ENCODE results near the gene SUCLG2. TPM values are rescaled to one million over a fixed set of nuclear protein-coding genes. Genes with fewer than 3 reads are reported as not detected.

Gene SUCLG2
- total RNA-seq, 1 donor from 2014 or later = 47.1 TPM

- DNase-seq (ENCODE audit: low spot score) = no peak
These were observed 193.4 kb downstream of the SUCLG2 start for GRCh38 chr3:67460841-67461510.

DNA sequence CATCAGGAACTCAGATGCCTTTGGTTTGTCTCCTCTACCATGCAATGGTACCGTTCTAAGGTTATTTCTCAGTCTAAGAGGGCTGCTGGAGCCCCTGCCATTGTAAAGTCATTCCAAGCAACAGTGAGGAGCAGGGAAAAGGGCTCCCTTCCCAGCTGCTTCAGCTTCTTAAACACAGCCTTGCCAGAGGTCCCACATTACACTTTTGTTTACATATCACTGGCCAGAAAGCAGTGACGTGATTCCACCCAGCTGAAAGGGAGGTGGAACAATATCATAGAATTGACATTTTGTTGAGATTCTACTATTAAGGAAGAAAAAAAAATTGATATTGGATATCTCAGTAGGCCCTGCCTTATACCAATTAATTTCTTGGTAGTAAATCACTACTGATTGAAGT lies 194.6 kb downstream of the SUCLG2 start:
- no peak for DNase-seq (ENCODE audit: low spot score)

DNA sequence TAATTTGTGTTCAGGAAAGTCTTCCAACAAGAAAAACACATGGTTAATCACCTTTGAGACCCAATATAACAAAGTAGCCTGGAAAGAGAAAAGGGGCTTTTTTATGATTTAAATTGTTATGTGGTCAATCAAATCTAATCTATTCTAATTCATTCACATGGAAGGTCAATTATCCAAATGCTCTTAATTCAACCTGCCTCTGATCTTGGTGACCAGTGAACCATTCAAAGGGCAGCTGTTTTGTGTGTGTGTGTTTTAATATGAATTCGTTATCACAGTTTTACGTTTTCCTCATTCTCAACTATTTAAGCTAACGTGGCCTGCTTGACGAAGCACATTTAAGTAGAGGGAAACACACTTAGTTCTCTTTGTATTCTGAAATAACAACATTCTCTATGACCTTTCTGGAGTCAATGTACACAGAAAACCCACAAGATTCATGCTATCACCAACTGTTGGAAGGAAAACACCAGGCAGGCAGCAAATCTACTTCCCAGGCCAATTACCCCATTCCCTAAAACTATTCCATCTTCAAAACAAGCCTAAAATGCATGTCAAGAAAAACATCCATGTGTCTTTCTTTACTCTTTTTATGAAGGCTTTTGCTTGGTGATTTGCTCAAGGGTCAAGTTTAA lies 195.4 kb downstream of the SUCLG2 start:
- no peak for DNase-seq (ENCODE audit: low spot score)

DNA sequence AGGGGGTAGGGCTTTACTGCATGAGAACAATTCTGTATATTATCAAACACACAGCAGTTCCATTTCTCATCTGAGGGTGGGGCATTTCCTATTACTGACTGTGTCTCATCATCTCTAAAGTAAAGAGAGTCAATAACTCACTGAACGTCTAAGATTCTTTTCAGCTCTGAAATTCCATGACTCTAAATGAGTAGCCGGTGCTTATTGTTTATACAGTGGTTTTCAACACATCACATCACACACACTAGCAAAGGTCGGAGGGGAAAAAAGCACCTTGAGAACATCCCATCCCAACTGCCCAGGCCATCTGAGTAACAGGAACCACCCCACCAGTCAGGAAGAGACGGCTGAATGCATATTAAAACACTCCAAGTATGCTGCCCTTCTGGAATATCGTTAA lies 196.0 kb downstream of the SUCLG2 start:
- DNase-seq (ENCODE audit: low spot score) = no peak

GRCh38 chr3:67453628-67454027 lies 200.8 kb downstream of the SUCLG2 start:
- DNase-seq (ENCODE audit: low spot score) = no peak

DNA sequence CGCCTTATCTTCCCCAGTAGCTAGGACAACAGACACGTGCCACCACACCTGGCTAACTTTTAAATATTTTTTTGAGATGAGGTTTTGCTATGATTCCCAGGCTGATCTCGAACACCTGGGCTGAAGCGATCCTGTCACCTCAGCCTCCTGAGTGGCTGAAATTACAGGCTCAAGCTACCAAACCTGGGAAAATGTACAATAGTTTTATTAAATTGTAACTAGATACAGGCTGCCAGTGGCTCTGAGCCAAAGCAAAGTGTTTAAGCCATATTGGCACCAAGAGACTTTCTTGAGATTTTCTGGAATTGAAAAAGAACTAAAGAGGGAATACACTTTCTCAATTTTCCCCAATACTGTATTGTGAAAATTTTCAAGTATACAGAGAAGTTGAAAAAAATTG lies 204.3 kb downstream of the SUCLG2 start:
- DNase-seq (ENCODE audit: low spot score) = no peak

- DNase-seq (ENCODE audit: low spot score) = no peak
These were observed 207.0 kb downstream of the SUCLG2 start for GRCh38 chr3:67447393-67447792.

DNA sequence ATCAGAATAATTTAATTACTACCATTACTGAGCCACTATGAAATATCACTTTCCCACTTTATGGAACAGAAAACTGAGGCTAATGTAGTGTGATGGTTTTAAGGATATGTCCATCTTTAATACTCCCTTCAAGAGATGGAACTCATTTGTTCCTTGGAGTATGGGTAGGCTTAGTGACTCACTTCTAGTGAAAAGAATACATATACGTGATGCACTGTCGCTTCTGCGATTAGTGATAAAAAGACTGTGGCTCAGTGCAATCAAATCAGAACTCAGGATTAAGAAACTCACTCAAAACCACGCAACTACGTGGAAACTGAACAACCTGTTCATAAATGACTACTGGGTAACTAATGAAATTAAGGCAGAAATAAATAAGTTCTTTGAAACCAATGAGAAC lies 216.6 kb downstream of the SUCLG2 start:
- no peak for DNase-seq (ENCODE audit: low spot score)

GRCh38 chr3:67437090-67437489 lies 217.3 kb downstream of the SUCLG2 start:
- DNase-seq (ENCODE audit: low spot score) = no peak

- no peak for DNase-seq (ENCODE audit: low spot score)
These were observed 221.3 kb downstream of the SUCLG2 start for GRCh38 chr3:67433109-67433508.

- no peak for DNase-seq (ENCODE audit: low spot score)
These were observed 222.5 kb downstream of the SUCLG2 start for GRCh38 chr3:67431887-67432286.

DNA sequence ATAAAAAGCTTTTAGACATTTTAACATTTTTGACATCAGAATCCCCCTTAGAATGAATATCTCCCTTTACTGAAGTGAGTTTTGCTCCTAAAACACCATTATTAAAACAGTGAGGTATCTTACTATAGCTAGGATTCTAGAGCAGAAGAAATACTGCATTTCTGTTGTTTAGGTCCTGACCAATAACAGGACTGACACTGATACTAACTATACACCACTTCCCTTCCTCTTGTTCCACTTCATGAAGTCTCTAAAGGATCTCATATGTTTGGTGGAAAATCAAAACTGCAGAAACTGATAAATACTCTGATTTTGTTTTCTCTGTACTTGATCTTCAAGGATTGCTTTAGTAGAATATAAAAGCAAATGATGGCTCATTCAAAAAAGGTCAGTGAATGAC lies 230.7 kb downstream of the SUCLG2 start:
- no peak for DNase-seq (ENCODE audit: low spot score)

DNA sequence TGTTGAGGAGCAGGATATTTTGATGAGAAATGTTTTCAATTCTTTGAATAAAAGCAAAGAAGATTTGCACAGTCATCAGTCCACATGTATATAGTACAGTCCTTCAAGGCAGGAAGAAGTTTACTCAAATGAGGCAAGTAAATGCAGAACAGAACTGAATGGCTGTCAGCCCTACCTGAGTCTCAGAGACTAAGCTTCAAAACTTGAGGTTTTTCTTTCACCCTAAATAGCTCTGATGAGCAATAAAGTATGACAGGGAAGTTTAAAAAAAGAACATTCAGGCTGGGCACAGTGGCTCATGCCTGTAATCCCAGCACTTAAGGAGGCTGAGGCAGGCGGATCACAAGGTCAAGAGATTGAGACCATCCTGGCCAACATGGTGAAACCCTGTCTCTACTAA lies 232.5 kb downstream of the SUCLG2 start:
- no peak for DNase-seq (ENCODE audit: low spot score)

DNA sequence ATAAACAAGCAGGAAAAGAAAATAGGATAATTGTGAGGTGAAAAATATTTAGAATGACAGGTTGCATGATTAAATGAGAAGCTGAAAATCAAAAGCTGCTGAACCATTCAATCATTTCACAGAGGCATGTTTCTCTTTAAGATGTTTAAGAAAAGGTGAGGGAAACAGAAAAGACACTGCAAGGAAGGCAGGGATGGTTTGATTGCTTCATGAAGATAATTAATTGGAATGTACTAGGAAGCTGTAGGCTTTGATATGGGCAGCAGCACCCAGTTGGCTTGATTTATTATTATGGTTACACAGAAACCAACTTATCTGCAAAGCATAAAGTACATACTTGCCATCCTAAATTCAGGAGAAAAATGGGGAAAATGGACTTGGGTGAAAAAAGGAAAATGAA lies 234.6 kb downstream of the SUCLG2 start:
- no peak for DNase-seq (ENCODE audit: low spot score)

GRCh38 chr3:67419218-67419529 lies 235.2 kb downstream of the SUCLG2 start:
- DNase-seq (ENCODE audit: low spot score) = no peak

GRCh38 chr3:67418426-67419217 lies 235.8 kb downstream of the SUCLG2 start:
- no peak for DNase-seq (ENCODE audit: low spot score)

GRCh38 chr3:67416703-67417102 lies 237.7 kb downstream of the SUCLG2 start:
- DNase-seq (ENCODE audit: low spot score) = no peak

DNA sequence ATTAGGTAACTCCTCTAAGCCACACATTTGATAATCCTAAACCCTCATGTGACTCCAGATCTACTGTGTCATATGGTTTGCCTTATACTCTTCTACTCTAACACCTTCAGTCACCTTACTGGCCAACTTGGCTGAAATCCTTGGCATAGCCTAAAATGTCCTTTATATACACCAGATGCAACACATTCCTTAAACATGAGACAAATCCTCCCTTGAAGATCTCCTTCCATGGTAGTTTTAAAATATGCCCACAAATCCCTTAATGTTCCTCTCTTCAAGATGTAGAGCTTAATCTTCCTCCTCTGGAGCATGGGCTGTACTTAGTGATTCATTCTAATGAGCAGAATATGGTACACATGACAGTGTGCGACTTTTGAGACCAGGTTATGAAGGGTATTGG lies 238.9 kb downstream of the SUCLG2 start:
- DNase-seq (ENCODE audit: low spot score) = no peak

DNA sequence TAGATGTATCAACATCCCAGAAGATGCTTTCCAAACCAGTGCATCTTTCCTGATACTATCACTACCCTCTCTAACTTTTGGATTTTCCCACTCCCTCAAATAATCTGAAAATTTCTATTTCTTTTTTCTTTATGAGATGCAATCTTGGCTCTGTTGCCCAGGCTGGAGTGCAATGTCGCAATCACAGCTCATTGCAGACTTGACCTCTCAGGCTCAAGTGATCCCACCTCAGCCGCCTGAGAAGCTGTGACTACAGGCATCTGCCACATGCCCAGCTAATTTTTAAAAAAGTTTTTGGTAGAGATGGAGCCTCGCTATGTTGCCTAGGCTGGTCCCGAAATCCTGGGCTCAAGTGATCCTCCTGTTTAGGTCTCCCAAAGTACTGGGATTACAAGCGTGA lies 239.7 kb downstream of the SUCLG2 start:
- no peak for DNase-seq (ENCODE audit: low spot score)

- DNase-seq (ENCODE audit: low spot score) = no peak
These were observed 249.2 kb downstream of the SUCLG2 start for GRCh38 chr3:67405193-67405592.

- no peak for DNase-seq (ENCODE audit: low spot score)
These were observed 251.5 kb downstream of the SUCLG2 start for GRCh38 chr3:67402873-67403272.

- DNase-seq (ENCODE audit: low spot score) = no peak
These were observed 252.5 kb downstream of the SUCLG2 start for GRCh38 chr3:67401921-67402320.

DNA sequence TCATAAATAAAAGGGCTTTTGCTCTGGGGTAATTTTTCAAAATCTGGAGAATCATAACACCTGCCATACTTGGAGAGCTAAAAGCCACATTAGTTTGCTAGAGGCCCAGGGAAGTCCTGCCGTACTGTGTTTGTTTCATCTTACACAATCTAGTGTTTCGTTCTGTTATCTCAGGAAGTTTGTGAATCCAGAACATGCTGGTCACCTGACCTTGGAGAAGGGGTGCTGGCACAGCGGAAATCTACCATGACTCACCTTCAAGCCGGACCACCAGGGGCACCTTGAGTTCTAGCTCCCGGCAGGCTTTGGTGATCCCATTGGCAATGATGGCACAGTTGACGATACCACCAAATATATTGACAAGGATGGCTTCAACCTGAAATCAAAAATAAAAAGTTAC lies 253.9 kb downstream of the SUCLG2 start:
- DNase-seq (ENCODE audit: low spot score) = no peak
